ENCODE results near the gene EGFL7. TPM values are rescaled to one million over a fixed set of nuclear protein-coding genes. Genes with fewer than 3 reads are reported as not detected.
"Not testable (repeated sequence)": the region's sequence is repeated elsewhere in the genome, so short reads cannot be mapped to it uniquely, and the experiment has no call there.

The EGFL7 gene
- polyA plus RNA-seq, 3 donors from 2014 or later: 1.6 TPM; not detected in 2

DNA sequence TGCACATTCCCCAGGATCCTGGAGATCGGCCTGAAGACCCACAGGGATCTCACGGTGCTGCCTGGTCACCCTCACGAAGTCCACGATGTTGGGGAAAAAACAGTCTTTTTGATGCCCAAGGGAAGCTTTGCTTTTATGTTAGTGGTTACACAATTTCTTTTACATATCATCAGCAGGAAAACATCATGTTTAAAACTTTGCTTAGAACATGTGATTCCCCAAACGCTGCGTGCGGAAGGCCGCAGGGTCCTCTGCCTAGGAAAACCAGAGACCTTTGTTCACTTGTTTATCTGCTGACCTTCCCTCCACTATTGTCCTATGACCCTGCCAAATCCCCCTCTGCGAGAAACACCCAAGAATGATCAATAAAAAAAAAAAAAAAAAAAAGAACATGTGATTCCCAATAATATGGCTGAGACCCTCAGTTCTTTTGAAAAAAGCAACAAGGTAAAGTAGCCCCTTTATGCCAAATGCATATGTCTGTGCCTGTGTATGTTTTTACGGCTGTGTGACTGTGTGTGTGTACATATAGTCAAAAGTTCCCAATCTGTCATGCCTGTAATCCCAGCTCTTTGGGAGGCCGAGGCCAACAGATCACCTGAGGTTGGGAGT lies 36.0 kb downstream of the EGFL7 start:
- DNase-seq: no peak
- H3K4me1 Mint-ChIP-seq: peaks cover 9 to 19% of the 10 kb centered on the region in 2 donors
- H3K36me3 Mint-ChIP-seq: no peaks in the 10 kb centered on the region
- peak overlapping the region in 2 of 6 donors; percentile 49 to 71 for H3K27ac Mint-ChIP-seq
- H3K9me3 Mint-ChIP-seq: no peaks in the 10 kb centered on the region
- peaks cover 5 to 29% (median 21%) of the 10 kb centered on the region in 3 donors for H3K27me3 Mint-ChIP-seq (ENCODE audit: low read depth in 3 of 3)
- no peak overlapping the region for H3K4me3 Mint-ChIP-seq

DNA sequence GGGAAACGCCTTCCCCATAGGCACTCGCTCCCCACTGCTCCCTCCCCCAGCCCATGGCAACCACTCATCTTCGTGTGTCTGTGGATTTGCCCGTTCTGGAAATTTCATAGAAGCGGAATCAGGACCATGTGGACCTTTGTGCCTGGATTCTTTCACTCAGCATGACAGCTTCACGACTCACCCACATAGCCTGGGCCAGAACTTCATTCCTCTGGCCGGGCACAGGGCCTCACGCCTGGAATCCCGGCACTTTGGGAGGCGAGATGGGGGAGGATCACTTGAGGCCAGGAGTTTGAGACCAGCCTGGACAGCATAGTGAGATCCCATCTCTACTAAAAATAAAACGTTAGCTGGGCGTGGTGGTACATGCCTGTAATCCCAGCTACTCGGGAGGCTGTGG lies 37.6 kb downstream of the EGFL7 start:
- Mint-ChIP-seq H3K4me1 (peaks cover 9 to 19% of the 10 kb centered on the region in 2 donors), H3K9me3 (no peaks in the 10 kb centered on the region)

DNA sequence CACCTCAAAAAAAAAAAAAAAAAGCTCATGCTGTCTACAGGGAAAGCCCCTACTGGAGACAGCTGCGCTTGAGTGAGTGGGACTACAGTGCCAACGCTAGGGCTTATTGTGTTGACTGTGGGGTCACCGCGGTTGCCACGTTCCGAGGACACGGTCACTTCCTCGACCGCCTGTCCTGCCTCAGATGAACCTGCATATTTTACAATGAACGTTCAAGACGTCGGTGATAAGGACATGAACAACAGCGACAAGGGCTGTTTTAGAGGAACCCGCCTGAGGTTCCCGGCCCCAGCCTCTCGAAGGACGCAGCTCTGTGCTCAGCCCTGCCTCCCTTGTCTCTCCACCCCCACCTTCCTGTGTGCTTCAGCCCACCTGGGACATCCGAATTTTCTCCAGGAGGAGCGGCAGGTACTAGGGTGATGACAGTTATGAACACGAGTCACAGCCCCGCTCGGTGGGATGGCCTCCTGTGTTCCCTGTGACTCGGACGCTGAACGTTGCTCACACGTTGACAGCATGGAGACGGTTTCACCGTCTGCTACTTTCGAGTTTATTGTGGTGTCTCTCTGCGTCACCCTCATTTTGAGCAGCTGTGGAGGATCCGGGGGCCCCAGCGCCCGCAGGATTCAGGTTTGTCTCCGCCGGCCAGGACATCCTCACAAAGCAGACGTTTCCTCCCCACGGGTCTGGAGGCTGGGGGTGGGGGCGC lies 38.4 kb downstream of the EGFL7 start:
- peaks cover 11 to 27% (median 21%) of the 10 kb centered on the region in 3 donors for H3K27me3 Mint-ChIP-seq (ENCODE audit: low read depth in 3 of 3)
- no peaks in the 10 kb centered on the region for H3K36me3 Mint-ChIP-seq
- H3K4me1 Mint-ChIP-seq: peaks cover 9 to 19% of the 10 kb centered on the region in 2 donors
- H3K27ac Mint-ChIP-seq: peak overlapping the region; percentile 17 to 99 (median 89)
- H3K4me3 Mint-ChIP-seq: peak overlapping the region in 4 of 5 donors; percentile 59 to 87 (median 80)
- no peaks in the 10 kb centered on the region for H3K9me3 Mint-ChIP-seq
- peak; percentile 53 to 80 (median 73) for DNase-seq

More for the DNA sequence above, 37.6 kb downstream of the EGFL7 start:
- H3K4me3 Mint-ChIP-seq: no peak overlapping the region
- peaks cover 10 to 29% (median 21%) of the 10 kb centered on the region in 3 donors for H3K27me3 Mint-ChIP-seq (ENCODE audit: low read depth in 3 of 3)
- no peak for DNase-seq
- H3K36me3 Mint-ChIP-seq: no peaks in the 10 kb centered on the region
- peak overlapping the region in 2 of 6 donors; percentile 92 to 99 for H3K27ac Mint-ChIP-seq

GRCh38 chr9:136701668-136702053 lies 38.9 kb downstream of the EGFL7 start:
- Mint-ChIP-seq H3K36me3 (no peaks in the 10 kb centered on the region), H3K27ac (peak overlapping the region in 5 of 6 donors; percentile 87 to 99 (median 90)), H3K4me1 (peaks cover 9 to 19% of the 10 kb centered on the region in 2 donors), H3K4me3 (peak overlapping the region in 4 of 5 donors; percentile 59 to 87 (median 74)), H3K9me3 (no peaks in the 10 kb centered on the region), H3K27me3 (ENCODE audit: low read depth in 3 of 3) (peaks cover 11 to 22% (median 21%) of the 10 kb centered on the region in 3 donors)
- DNase-seq: no peak

- Mint-ChIP-seq H3K4me3 (no peak overlapping the region), H3K27me3 (ENCODE audit: low read depth in 3 of 3) (peaks cover 13 to 21% (median 17%) of the 10 kb centered on the region in 3 donors), H3K4me1 (peaks cover 9 to 19% of the 10 kb centered on the region in 2 donors), H3K9me3 (no peaks in the 10 kb centered on the region), H3K27ac (peak overlapping the region in 4 of 6 donors; percentile 16 to 99 (median 46)), H3K36me3 (no peaks in the 10 kb centered on the region)
- no peak for DNase-seq
Observed at GRCh38 chr9:136703276-136703860, 40.7 kb downstream of the EGFL7 start.

GRCh38 chr9:136704741-136705140 lies 42.0 kb downstream of the EGFL7 start:
- Mint-ChIP-seq H3K27ac (peak overlapping the region in 1 of 6 donors; percentile 99), H3K27me3 (ENCODE audit: low read depth in 3 of 3) (peaks cover 11 to 19% (median 17%) of the 10 kb centered on the region in 3 donors), H3K4me1 (peaks cover 9 to 17% of the 10 kb centered on the region in 2 donors)
- H3K36me3 Mint-ChIP-seq, H3K4me3 Mint-ChIP-seq, DNase-seq, H3K9me3 Mint-ChIP-seq: not testable (repeated sequence)

DNA sequence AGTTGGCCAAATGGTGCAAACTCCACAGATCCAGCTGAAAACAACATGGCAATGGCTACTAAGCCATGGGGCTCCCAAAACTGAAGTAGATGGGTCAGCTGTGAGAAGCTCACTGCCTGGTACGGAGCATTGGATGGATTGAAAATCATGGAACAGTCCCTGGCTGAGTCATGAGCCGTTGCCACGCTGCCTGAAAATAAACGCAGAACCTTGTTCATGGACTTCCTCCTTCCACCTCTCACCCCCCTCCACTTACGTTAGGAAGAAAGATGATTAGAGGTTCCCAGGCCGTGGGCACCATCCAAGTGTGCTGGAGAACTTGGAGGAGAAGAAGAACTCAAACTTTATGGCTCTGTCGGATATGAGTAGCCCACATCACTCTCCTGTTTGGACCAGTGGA lies 42.8 kb downstream of the EGFL7 start:
- H3K36me3 Mint-ChIP-seq: no peaks in the 10 kb centered on the region
- peaks cover 9 to 14% of the 10 kb centered on the region in 2 donors for H3K4me1 Mint-ChIP-seq
- H3K27ac Mint-ChIP-seq: peak overlapping the region in 1 of 6 donors; percentile 80
- H3K27me3 Mint-ChIP-seq (ENCODE audit: low read depth in 3 of 3): peaks cover 8 to 17% (median 15%) of the 10 kb centered on the region in 3 donors
- no peak overlapping the region for H3K4me3 Mint-ChIP-seq
- no peak for DNase-seq
- H3K9me3 Mint-ChIP-seq: no peaks in the 10 kb centered on the region

DNA sequence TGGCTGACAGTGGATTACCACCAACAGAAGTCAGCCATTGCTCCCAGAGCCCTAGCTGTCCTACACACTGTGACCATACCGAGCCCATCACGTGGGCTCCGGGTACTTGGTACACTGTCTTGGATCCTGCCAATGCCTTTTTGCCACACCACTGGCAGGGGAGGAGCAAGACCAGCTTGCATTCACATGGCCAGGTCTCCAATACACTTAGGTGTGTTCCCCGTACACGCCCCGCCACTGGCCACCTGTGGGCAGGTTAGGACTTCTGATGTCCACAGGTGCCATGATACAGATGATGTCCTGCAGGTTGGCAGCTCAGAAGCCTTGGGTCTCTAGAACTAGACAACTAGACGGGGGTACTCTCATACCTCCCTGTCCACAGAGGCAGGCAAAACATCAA lies 44.3 kb downstream of the EGFL7 start:
- Mint-ChIP-seq H3K9me3 (no peaks in the 10 kb centered on the region), H3K4me1 (peaks cover 5 to 6% of the 10 kb centered on the region in 2 donors), H3K36me3 (no peaks in the 10 kb centered on the region), H3K4me3 (no peak overlapping the region), H3K27ac (no peak overlapping the region), H3K27me3 (ENCODE audit: low read depth in 3 of 3) (peaks cover 11 to 14% (median 14%) of the 10 kb centered on the region in 3 donors)
- DNase-seq: no peak

DNA sequence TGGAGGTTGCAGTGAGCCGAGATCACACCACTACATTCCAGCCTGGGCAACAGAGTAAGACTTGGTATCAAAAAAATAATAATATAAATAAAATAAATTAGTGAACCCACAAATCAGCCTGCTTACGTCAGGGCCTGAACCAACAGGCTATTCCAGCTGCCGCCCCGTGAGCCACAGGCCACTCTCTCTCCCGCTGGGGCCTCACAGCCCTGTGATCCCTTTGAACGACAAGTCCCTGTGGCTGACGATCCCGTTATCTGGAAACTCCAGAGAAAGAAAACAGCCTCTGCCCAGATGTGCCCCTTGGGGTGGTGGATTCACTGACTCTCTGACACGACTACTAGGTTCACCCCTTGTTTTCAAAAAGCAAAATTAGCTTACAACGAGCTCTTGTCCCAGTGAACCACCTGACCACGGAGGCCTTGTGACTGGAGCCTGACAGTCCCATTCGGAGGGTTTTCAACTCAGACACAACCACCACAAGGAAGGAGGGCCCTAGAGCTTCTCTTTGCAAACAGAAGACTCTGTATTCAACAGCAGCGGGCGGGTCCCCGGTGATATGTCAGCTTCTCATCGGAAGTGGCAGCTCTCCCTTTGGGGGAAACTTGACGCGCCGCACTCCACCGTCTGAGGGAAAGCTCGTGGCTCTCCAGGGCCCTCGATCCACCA lies 45.3 kb downstream of the EGFL7 start:
- no peak overlapping the region for H3K4me3 Mint-ChIP-seq
- H3K27ac Mint-ChIP-seq: no peak overlapping the region
- no peaks in the 10 kb centered on the region for H3K9me3 Mint-ChIP-seq
- no peak for DNase-seq
- peaks cover 8 to 14% (median 10%) of the 10 kb centered on the region in 3 donors for H3K27me3 Mint-ChIP-seq (ENCODE audit: low read depth in 3 of 3)
- H3K36me3 Mint-ChIP-seq: no peaks in the 10 kb centered on the region
- H3K4me1 Mint-ChIP-seq: peaks cover 5 to 6% of the 10 kb centered on the region in 2 donors

DNA sequence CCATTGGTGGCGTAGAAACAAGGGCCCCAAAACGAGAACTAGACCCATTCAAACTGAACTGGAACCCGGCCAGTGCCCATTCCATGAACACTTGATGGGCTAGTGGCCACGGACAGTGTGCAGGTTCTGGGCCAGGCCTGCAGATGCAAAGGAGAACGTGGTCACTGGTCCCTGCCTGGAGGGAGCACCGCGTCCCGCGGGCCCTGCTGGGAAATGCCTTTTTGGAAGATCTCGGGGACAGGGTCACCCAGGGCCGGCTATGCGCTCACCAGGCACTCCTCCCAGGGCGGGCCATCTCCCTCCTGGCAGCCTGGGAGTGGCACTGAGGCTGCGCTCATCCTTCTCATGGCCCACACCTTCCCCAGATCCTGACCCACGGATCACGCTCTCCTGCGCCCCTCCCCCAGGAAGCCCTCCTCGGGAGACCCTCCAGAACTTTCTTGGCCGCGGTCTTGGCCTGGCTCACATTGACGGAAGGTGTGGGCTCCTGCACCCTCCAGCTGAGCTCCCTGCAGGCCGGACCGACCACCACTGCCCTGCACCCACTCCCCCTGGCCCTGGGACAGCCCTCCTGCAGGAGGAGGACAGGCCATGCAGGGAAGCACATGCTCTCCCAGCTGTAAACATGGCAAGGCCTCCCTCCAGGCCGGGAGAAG lies 46.9 kb downstream of the EGFL7 start:
- Mint-ChIP-seq H3K4me3 (no peak overlapping the region), H3K27me3 (ENCODE audit: low read depth in 3 of 3) (peaks cover 8 to 12% (median 10%) of the 10 kb centered on the region in 3 donors), H3K36me3 (no peaks in the 10 kb centered on the region), H3K27ac (no peak overlapping the region), H3K4me1 (peaks cover 3 to 6% of the 10 kb centered on the region in 2 donors), H3K9me3 (no peaks in the 10 kb centered on the region)
- no peak for DNase-seq

DNA sequence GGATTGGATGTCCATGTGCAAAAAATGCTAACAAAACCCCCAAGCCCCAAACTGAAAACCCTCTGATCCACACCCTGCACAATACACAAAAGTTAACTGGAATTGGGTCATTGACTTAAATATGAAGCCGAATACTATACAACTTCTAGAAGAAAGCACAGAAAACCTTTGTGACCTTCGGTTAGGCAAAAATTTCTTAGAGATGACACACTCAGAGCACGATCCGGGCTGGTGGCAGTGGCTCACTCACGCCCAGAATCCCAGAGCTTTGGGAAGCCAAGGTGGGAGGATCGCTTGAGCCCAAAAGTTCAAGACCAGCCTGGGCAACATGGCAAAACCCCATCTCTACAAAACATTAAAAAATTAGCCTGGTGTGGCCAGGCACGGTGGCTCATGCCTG lies 47.8 kb downstream of the EGFL7 start:
- DNase-seq: no peak
- Mint-ChIP-seq H3K27ac (no peak overlapping the region), H3K4me3 (no peak overlapping the region), H3K36me3 (no peaks in the 10 kb centered on the region), H3K27me3 (ENCODE audit: low read depth in 3 of 3) (peaks cover 8 to 10% (median 10%) of the 10 kb centered on the region in 3 donors), H3K4me1 (peaks cover 3 to 6% of the 10 kb centered on the region in 2 donors), H3K9me3 (no peaks in the 10 kb centered on the region)

- DNase-seq, H3K4me1 Mint-ChIP-seq, H3K36me3 Mint-ChIP-seq, H3K27ac Mint-ChIP-seq, H3K9me3 Mint-ChIP-seq: not testable (repeated sequence)
- H3K4me3 Mint-ChIP-seq: peak overlapping the region; percentile 56 to 74 (median 66)
- H3K27me3 Mint-ChIP-seq (ENCODE audit: low read depth in 3 of 3): peaks cover 10 to 12% (median 10%) of the 10 kb centered on the region in 3 donors
Observed at GRCh38 chr9:136711219-136711648, 48.5 kb downstream of the EGFL7 start.
